ENCODE measurements around the gene TMEM165.

GRCh38 chr4:55406545-55406944, 10.8 kb downstream of the TMEM165 start:
- TF ChIP-seq POLR2A (IDR thresholded peaks at IDR 0.05) = no peak
- TF ChIP-seq, protein P1, sequence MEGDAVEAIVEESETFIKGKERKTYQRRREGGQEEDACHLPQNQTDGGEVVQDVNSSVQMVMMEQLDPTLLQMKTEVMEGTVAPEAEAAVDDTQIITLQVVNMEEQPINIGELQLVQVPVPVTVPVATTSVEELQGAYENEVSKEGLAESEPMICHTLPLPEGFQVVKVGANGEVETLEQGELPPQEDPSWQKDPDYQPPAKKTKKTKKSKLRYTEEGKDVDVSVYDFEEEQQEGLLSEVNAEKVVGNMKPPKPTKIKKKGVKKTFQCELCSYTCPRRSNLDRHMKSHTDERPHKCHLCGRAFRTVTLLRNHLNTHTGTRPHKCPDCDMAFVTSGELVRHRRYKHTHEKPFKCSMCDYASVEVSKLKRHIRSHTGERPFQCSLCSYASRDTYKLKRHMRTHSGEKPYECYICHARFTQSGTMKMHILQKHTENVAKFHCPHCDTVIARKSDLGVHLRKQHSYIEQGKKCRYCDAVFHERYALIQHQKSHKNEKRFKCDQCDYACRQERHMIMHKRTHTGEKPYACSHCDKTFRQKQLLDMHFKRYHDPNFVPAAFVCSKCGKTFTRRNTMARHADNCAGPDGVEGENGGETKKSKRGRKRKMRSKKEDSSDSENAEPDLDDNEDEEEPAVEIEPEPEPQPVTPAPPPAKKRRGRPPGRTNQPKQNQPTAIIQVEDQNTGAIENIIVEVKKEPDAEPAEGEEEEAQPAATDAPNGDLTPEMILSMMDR (IDR thresholded peaks at IDR 0.05) = no peak

Measured in tibial nerve (tissue), 3 donors.